ENCODE results near the gene CYP2A13.
"Not testable (repeated sequence)": the region's sequence is repeated elsewhere in the genome, so short reads cannot be mapped to it uniquely, and the experiment has no call there.

CYP2A13 gene

GRCh38 chr19:41088151-41088550 is at the start of gene CYP2A13:
CYP2A13 (plus strand) TSS chr19:41088451; CDS start chr19:41088472, 21 bp downstream.
- H3K4me3 ChIP-seq (ENCODE audit: low read length), result no peak within 1 kb of the TSS
- H3K9me3 ChIP-seq (ENCODE audit: low read length), result no peaks in the 10 kb centered on the region
- peaks cover 26% of the 10 kb centered on the region for H3K27me3 ChIP-seq (ENCODE audit: insufficient read depth, low read length)
- H3K4me1 ChIP-seq (ENCODE audit: insufficient read depth, low read length), result no peaks in the 10 kb centered on the region
- no peaks in the 10 kb centered on the region for H3K36me3 ChIP-seq (ENCODE audit: insufficient read depth, low read length)
- H2AFZ ChIP-seq (ENCODE audit: low read depth, low read length), result no peak within 1 kb of the TSS

GRCh38 chr19:41039806-41040205 is 48.4 kb upstream of the CYP2A13 start:
- Histone ChIP-seq H3K9me3 (ENCODE audit: low read length) (no peaks in the 10 kb centered on the region), H2AFZ (ENCODE audit: low read depth, low read length) (no peak overlapping the region), H3K36me3 (ENCODE audit: insufficient read depth, low read length) (no peaks in the 10 kb centered on the region), H3K4me1 (ENCODE audit: insufficient read depth, low read length) (no peaks in the 10 kb centered on the region), H3K4me3 (ENCODE audit: low read length) (no peak overlapping the region), H3K27me3 (ENCODE audit: insufficient read depth, low read length) (peaks cover 2% of the 10 kb centered on the region)

GRCh38 chr19:41045095-41045494 is 43.2 kb upstream of the CYP2A13 start:
- H2AFZ ChIP-seq (ENCODE audit: low read depth, low read length); H3K4me1 ChIP-seq (ENCODE audit: insufficient read depth, low read length); H3K9me3 ChIP-seq (ENCODE audit: low read length); H3K4me3 ChIP-seq (ENCODE audit: low read length); H3K27me3 ChIP-seq (ENCODE audit: insufficient read depth, low read length); H3K36me3 ChIP-seq (ENCODE audit: insufficient read depth, low read length): not testable (repeated sequence)

- H3K27me3 ChIP-seq (ENCODE audit: insufficient read depth, low read length), result peaks cover 9% of the 10 kb centered on the region
- H3K4me1 ChIP-seq (ENCODE audit: insufficient read depth, low read length), result no peaks in the 10 kb centered on the region
- H2AFZ ChIP-seq (ENCODE audit: low read depth, low read length), result no peak overlapping the region
- no peaks in the 10 kb centered on the region for H3K9me3 ChIP-seq (ENCODE audit: low read length)
- no peaks in the 10 kb centered on the region for H3K36me3 ChIP-seq (ENCODE audit: insufficient read depth, low read length)
- H3K4me3 ChIP-seq (ENCODE audit: low read length), result no peak overlapping the region
Measured at GRCh38 chr19:41050426-41050825, 37.8 kb upstream of the CYP2A13 start.

GRCh38 chr19:41052162-41052561 is 36.1 kb upstream of the CYP2A13 start:
- not testable (repeated sequence) for H3K4me3 ChIP-seq (ENCODE audit: low read length); H2AFZ ChIP-seq (ENCODE audit: low read depth, low read length); H3K27me3 ChIP-seq (ENCODE audit: insufficient read depth, low read length); H3K36me3 ChIP-seq (ENCODE audit: insufficient read depth, low read length); H3K9me3 ChIP-seq (ENCODE audit: low read length); H3K4me1 ChIP-seq (ENCODE audit: insufficient read depth, low read length)

- not testable (repeated sequence) for H3K36me3 ChIP-seq (ENCODE audit: insufficient read depth, low read length); H3K27me3 ChIP-seq (ENCODE audit: insufficient read depth, low read length); H3K9me3 ChIP-seq (ENCODE audit: low read length); H2AFZ ChIP-seq (ENCODE audit: low read depth, low read length); H3K4me1 ChIP-seq (ENCODE audit: insufficient read depth, low read length); H3K4me3 ChIP-seq (ENCODE audit: low read length)
Measured at GRCh38 chr19:41053331-41053730, 34.9 kb upstream of the CYP2A13 start.

GRCh38 chr19:41064974-41065569 is 23.2 kb upstream of the CYP2A13 start:
- Histone ChIP-seq H3K27me3 (ENCODE audit: insufficient read depth, low read length) (peaks cover 3% of the 10 kb centered on the region), H3K9me3 (ENCODE audit: low read length) (no peaks in the 10 kb centered on the region), H2AFZ (ENCODE audit: low read depth, low read length) (no peak overlapping the region), H3K4me3 (ENCODE audit: low read length) (no peak overlapping the region), H3K36me3 (ENCODE audit: insufficient read depth, low read length) (no peaks in the 10 kb centered on the region), H3K4me1 (ENCODE audit: insufficient read depth, low read length) (no peaks in the 10 kb centered on the region)

GRCh38 chr19:41076286-41076685 is 12.0 kb upstream of the CYP2A13 start:
- Histone ChIP-seq H2AFZ (ENCODE audit: low read depth, low read length) (no peak overlapping the region), H3K9me3 (ENCODE audit: low read length) (no peaks in the 10 kb centered on the region)

GRCh38 chr19:41083516-41083915 is 4.7 kb upstream of the CYP2A13 start:
- no peak overlapping the region for H3K4me3 ChIP-seq (ENCODE audit: low read length)
- H2AFZ ChIP-seq (ENCODE audit: low read depth, low read length), result no peak overlapping the region
- peaks cover 12% of the 10 kb centered on the region for H3K27me3 ChIP-seq (ENCODE audit: insufficient read depth, low read length)
- no peaks in the 10 kb centered on the region for H3K9me3 ChIP-seq (ENCODE audit: low read length)
- H3K36me3 ChIP-seq (ENCODE audit: insufficient read depth, low read length), result no peaks in the 10 kb centered on the region
- H3K4me1 ChIP-seq (ENCODE audit: insufficient read depth, low read length), result no peaks in the 10 kb centered on the region

More at GRCh38 chr19:41076286-41076685, 12.0 kb upstream of the CYP2A13 start:
- H3K4me3 ChIP-seq (ENCODE audit: low read length), result no peak overlapping the region
- no peaks in the 10 kb centered on the region for H3K36me3 ChIP-seq (ENCODE audit: insufficient read depth, low read length)
- no peaks in the 10 kb centered on the region for H3K27me3 ChIP-seq (ENCODE audit: insufficient read depth, low read length)
- H3K4me1 ChIP-seq (ENCODE audit: insufficient read depth, low read length), result no peaks in the 10 kb centered on the region

GRCh38 chr19:41085748-41086415 is 2.4 kb upstream of the CYP2A13 start:
- Histone ChIP-seq H3K9me3 (ENCODE audit: low read length) (no peaks in the 10 kb centered on the region), H3K4me3 (ENCODE audit: low read length) (no peak overlapping the region), H3K27me3 (ENCODE audit: insufficient read depth, low read length) (peaks cover 26% of the 10 kb centered on the region), H2AFZ (ENCODE audit: low read depth, low read length) (no peak overlapping the region), H3K4me1 (ENCODE audit: insufficient read depth, low read length) (no peaks in the 10 kb centered on the region), H3K36me3 (ENCODE audit: insufficient read depth, low read length) (no peaks in the 10 kb centered on the region)

- H3K4me3 ChIP-seq (ENCODE audit: low read length), result no peak overlapping the region
- H3K9me3 ChIP-seq (ENCODE audit: low read length), result no peaks in the 10 kb centered on the region
- H3K4me1 ChIP-seq (ENCODE audit: insufficient read depth, low read length), result no peaks in the 10 kb centered on the region
- H2AFZ ChIP-seq (ENCODE audit: low read depth, low read length), result no peak overlapping the region
- H3K36me3 ChIP-seq (ENCODE audit: insufficient read depth, low read length), result no peaks in the 10 kb centered on the region
- peaks cover 26% of the 10 kb centered on the region for H3K27me3 ChIP-seq (ENCODE audit: insufficient read depth, low read length)
Measured at GRCh38 chr19:41089959-41090358, 1.7 kb downstream of the CYP2A13 start.

GRCh38 chr19:41095703-41096102 is 7.5 kb downstream of the CYP2A13 start:
- Histone ChIP-seq H2AFZ (ENCODE audit: low read depth, low read length) (no peak overlapping the region), H3K36me3 (ENCODE audit: insufficient read depth, low read length) (no peaks in the 10 kb centered on the region), H3K27me3 (ENCODE audit: insufficient read depth, low read length) (no peaks in the 10 kb centered on the region), H3K4me1 (ENCODE audit: insufficient read depth, low read length) (no peaks in the 10 kb centered on the region), H3K9me3 (ENCODE audit: low read length) (no peaks in the 10 kb centered on the region), H3K4me3 (ENCODE audit: low read length) (no peak overlapping the region)

GRCh38 chr19:41096353-41096752 is 8.1 kb downstream of the CYP2A13 start:
- H2AFZ ChIP-seq (ENCODE audit: low read depth, low read length), result no peak overlapping the region
- no peaks in the 10 kb centered on the region for H3K27me3 ChIP-seq (ENCODE audit: insufficient read depth, low read length)
- H3K4me3 ChIP-seq (ENCODE audit: low read length), result no peak overlapping the region
- H3K4me1 ChIP-seq (ENCODE audit: insufficient read depth, low read length), result no peaks in the 10 kb centered on the region
- no peaks in the 10 kb centered on the region for H3K36me3 ChIP-seq (ENCODE audit: insufficient read depth, low read length)
- no peaks in the 10 kb centered on the region for H3K9me3 ChIP-seq (ENCODE audit: low read length)

GRCh38 chr19:41097302-41097701 is 9.1 kb downstream of the CYP2A13 start:
- H3K4me3 ChIP-seq (ENCODE audit: low read length), result no peak overlapping the region
- no peaks in the 10 kb centered on the region for H3K9me3 ChIP-seq (ENCODE audit: low read length)
- no peaks in the 10 kb centered on the region for H3K4me1 ChIP-seq (ENCODE audit: insufficient read depth, low read length)
- H2AFZ ChIP-seq (ENCODE audit: low read depth, low read length), result no peak overlapping the region
- no peaks in the 10 kb centered on the region for H3K36me3 ChIP-seq (ENCODE audit: insufficient read depth, low read length)
- H3K27me3 ChIP-seq (ENCODE audit: insufficient read depth, low read length), result no peaks in the 10 kb centered on the region

Measured in neuron (in vitro differentiated cells).